GM12874 (cell line): Measurements from ENCODE around the gene CDK8.

Experiments used
- CTCF ChIP-seq: IDR thresholded peaks from 2 replicates; pipeline ENCODE4 v1.5.1; 2011; ENCODE audit warnings: low read depth, mild to moderate bottlenecking, control low read depth, low read length, moderate library complexity; ENCODE audit not compliant: insufficient read depth

The CDK8 gene

GRCh38 chr13:26236296-26236695 is 17.6 kb upstream of the CDK8 start:
- TF ChIP-seq CTCF, result no peak

GRCh38 chr13:26246154-26246553 is 7.8 kb upstream of the CDK8 start:
- no peak for TF ChIP-seq CTCF

GRCh38 chr13:26247011-26247410 is 6.9 kb upstream of the CDK8 start:
- no peak for TF ChIP-seq CTCF

GRCh38 chr13:26247608-26248007 is 6.3 kb upstream of the CDK8 start:
- TF ChIP-seq CTCF, result no peak

GRCh38 chr13:26249551-26249950 is 4.4 kb upstream of the CDK8 start:
- no peak for TF ChIP-seq CTCF

GRCh38 chr13:26253262-26253786 is 605 bp upstream of the CDK8 start:
- no peak for TF ChIP-seq CTCF

- TF ChIP-seq CTCF, result no peak
These were observed 718 bp downstream of the CDK8 start for GRCh38 chr13:26254583-26255111.
